Measurements from ENCODE around the gene PCSK5.
A peak's percentile ranks its signal among the peaks of the same experiment; 100 is the strongest.

Gene PCSK5

DNA sequence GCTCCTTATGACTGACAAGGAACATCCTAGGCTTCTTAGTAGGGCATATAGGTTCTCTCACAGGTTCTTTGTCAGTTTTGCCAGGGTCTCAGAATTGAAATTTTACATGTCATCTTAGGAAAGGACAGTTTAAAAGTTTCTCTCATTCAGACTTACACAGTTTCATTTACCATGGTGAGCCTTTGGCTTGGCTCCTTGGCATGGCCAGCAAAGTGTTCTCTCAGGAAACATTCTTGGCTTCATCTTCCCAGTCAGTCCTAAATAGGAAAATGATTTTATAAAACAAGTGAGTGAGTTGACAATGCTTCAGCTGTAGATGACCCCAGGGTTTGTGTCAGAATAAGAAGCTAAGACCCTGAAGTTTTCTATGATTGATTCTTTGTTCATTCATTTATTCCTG, 191.6 kb downstream of the PCSK5 start:
- no peak for DNase-seq (ENCODE audit: low spot score)

GRCh38 chr9:76085596-76085995, 195.1 kb downstream of the PCSK5 start:
- no peak for DNase-seq (ENCODE audit: low spot score)

GRCh38 chr9:76086539-76086938, 196.1 kb downstream of the PCSK5 start:
- no peak for DNase-seq (ENCODE audit: low spot score)

DNA sequence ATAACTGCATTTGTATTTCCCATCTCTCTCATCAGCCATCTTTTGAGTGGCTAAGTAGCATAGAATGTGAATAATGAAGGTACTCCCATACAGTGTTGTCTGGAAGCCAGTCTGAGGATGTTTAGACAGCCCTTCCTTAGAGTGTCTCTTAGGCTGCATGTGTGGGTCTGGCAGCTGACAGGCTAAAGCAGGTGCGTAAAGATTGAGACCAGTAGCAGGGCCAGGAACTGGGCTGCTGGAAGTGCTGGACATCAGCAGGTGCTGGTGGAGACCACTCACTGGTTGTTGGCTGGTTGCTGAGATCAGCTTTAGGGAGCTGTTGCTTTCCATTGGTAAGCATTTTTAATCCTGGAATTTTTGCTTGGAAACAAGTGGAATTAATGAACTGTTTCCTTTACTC, 197.5 kb downstream of the PCSK5 start:
- no peak for DNase-seq (ENCODE audit: low spot score)

DNA sequence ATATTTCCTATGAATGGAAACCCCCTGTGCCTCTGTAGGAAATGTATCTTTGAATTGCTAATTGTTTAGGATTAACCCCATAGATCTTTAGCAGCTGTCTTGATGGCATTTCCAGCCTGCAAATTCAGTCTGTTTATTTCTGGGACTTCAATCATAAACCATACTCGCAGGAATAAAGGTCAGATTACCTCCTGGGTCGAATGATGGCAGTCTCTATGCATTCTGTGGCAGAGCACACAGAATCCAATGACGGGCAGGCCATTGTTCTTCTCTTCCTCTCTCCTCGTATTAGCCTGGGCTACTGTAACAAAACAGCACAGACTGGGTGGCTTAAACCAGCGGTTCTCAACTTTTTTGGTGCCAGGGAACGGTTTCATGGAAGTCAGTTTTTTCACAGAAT, 199.9 kb downstream of the PCSK5 start:
- no peak for DNase-seq (ENCODE audit: low spot score)

DNA sequence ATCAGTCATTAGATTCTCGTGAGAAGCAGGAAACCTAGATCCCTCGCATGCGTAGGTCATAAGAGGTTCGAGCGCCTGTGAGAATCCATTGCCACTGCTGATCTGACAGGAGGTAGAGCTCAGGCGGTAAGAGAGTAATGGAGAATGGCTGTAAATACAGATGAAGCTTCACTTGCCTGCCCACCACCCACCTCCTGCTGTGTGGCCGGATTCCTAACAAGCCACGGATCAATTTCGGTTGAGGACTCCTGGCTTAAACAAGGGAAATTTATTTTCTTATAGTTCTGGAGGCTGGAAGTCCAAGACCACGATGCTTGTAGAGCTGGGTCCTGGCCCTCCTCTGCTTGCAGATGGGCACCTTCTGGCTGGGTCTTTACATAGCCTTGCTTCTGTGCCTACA, 200.4 kb downstream of the PCSK5 start:
- DNase-seq (ENCODE audit: low spot score): no peak

- DNase-seq (ENCODE audit: low spot score): no peak
These were observed 202.1 kb downstream of the PCSK5 start for GRCh38 chr9:76092572-76092971.

DNA sequence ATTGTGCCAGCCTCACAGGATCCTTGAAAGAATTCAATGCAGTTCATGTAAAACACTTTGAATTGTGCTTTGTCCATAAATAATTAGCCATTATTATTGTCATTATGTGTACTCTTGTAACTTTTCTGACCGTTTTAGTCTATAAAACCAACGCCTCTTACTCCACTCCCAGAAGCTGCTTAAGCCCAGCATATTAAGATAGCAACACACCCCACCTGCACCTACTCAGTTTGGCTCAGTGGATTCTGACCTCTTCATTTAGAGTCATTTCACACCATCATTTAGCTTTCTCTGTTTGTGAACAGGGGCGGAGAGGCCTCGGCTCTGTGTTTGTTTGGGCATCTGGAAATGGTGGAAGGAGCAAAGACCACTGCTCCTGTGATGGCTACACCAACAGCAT, 205.1 kb downstream of the PCSK5 start:
- DNase-seq (ENCODE audit: low spot score): no peak

DNA sequence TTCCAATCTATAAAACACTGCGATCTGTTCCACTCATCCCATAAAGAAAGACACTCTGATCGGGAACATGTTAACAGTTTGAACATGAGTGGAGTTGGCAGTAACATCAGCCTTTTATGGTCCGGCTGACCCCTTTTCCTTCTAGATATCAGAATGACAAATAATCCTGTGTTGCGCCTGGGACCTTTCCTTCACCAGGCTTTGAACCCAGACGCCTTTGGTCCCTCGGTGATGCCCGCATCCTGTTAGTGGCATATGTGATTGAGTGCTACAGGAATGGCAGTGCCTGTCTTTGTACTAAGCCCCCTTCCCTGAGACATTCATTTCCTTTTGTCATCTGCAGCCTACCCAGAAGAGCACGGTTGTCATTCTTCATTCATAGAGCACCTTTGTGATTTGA, 209.0 kb downstream of the PCSK5 start:
- DNase-seq (ENCODE audit: low spot score): no peak

- no peak for DNase-seq (ENCODE audit: low spot score)
These were observed 210.6 kb downstream of the PCSK5 start for GRCh38 chr9:76101075-76101474.

DNA sequence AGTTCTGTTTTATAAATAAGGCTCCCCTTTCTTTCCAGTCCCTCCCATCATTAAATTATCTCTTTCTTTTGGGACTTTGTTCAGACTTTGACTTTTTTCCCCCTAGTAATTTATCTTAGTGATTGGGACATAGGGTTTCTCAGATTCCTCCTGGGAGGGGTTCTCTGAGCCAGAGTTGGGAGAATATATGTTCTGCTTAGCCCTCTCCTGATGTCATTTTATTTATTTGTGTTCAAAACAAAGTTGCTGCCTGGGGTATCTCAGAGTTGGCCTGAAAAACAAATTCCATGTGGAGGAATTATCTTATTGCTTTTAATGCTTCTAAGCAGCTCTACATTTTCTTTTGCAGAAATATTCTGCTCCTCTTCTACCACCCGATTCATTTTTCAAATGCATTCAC, 211.0 kb downstream of the PCSK5 start:
- DNase-seq (ENCODE audit: low spot score): no peak

DNA sequence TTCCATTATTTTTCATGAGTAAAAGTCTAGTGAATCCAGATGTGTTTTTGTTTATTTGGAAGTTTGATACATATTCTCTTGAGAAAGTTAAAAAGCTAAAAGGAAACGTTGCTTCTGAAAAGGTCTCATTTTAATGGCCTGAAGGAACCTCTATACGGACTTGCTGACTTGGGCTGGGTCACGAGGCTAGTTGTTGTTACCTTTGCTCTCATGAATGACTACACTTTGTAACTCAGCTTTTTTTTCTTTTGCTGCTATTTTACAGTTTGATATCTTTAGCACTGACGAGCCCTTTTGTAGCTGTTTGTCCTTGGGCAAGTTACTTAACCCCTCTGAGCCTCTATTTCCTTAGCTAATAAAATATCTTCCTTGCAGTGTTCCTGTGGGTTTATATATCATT, 211.5 kb downstream of the PCSK5 start:
- DNase-seq (ENCODE audit: low spot score): no peak

- DNase-seq (ENCODE audit: low spot score): no peak
These were observed 213.2 kb downstream of the PCSK5 start for GRCh38 chr9:76103531-76104315.

DNA sequence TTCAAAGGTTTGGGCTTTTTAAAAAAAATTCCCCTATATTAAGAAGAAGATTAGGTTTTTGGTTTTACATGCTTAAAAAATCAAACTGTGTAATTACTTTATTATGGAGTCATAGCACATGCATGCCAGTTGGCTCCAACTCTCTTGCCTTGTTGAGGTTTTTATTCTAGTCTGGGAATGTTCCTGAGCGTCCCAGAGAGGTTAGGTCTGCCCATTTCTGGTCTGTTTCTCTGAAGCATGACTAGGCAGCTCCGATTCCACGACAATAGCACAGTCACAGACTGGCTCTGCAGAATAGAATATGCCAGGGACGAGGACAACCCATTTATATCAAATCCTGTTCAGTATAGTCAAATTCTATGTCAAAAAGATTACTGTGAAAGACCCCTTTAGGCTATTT, 217.0 kb downstream of the PCSK5 start:
- no peak for DNase-seq (ENCODE audit: low spot score)

GRCh38 chr9:76109953-76110352, 219.5 kb downstream of the PCSK5 start:
- no peak for DNase-seq (ENCODE audit: low spot score)

GRCh38 chr9:76112151-76112550, 221.7 kb downstream of the PCSK5 start:
- DNase-seq (ENCODE audit: low spot score): no peak

DNA sequence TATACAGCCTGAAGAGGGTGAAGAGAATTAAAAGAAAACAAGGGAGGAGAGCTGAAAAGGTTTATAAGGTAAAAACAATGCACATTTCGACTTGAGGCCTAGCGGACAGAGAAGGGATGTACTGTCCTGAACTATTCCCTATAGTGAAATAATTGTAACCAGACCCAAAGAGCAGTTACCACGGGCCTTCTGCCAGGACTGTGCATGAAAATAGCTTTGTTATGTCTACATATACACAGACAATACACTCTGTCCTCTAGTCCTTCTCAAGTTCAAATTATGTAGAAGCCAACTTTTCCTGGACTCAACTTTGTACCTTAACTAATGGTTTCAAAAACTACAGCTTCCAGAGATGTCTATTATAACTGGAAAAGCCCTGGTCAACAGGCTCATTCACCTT, 223.7 kb downstream of the PCSK5 start:
- no peak for DNase-seq (ENCODE audit: low spot score)

- no peak for DNase-seq (ENCODE audit: low spot score)
These were observed 224.9 kb downstream of the PCSK5 start for GRCh38 chr9:76115396-76115795.

GRCh38 chr9:76115982-76116646, 225.6 kb downstream of the PCSK5 start:
- DNase-seq (ENCODE audit: low spot score): no peak

DNA sequence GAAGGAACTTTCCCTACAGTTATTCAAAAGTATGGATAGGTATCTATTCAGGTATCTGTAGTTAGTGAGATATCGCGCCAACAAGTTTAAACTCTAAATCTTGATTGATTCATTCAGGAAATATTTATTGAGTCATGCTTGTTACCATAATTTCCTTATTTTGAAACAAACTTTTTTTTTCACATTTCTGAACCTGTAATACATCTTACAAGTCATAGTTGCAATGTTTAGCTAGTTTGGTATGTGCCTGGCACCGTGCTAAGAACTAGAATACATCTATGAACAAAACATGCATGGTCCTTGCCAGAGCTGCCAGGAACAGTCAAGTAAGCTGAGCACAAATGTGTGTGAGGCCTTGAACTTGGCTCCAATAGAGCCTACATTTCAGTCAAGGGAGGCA, 226.4 kb downstream of the PCSK5 start:
- no peak for DNase-seq (ENCODE audit: low spot score)

- no peak for DNase-seq (ENCODE audit: low spot score)
These were observed 237.2 kb downstream of the PCSK5 start for GRCh38 chr9:76127637-76128036.

DNA sequence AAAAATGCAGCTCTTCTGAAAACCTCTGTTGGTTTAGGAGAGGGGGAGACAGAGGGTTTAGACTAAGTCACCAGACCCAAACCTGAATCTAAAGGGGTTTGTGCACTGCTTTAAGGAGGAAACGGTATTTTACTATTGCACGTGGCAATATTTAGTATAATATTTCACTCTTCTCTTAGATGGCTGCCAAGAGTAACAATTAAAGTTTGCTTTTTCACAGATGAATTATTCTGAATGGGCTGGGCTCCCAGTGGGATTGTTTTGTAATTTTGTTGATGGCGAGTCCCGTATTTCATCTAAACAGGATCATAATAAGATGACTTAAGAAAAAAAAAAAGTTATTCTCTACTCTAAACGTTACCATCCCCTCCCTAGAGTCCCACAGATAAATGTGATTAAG, 245.4 kb downstream of the PCSK5 start:
- DNase-seq (ENCODE audit: low spot score): no peak

GRCh38 chr9:76136986-76137385, 246.5 kb downstream of the PCSK5 start:
- peak; percentile 52 for DNase-seq (ENCODE audit: low spot score)

GRCh38 chr9:76137931-76138330, 247.5 kb downstream of the PCSK5 start:
- DNase-seq (ENCODE audit: low spot score): no peak

Measured in RKO (cell line).